GM12878 (cell line): ENCODE measurements around the gene TMEM175. TPM values are rescaled to one million over a fixed set of nuclear protein-coding genes. Genes with fewer than 3 reads are reported as not detected.

Experiments used
- ATAC-seq: fragments of 200-7000 bp; cut with Tn5 transposase; 3 replicates; pipeline ENCODE4 v1.9.1; 2020; ENCODE audit warnings: mild to moderate bottlenecking, moderate library complexity
- BruUV-seq: library from RNA; stranded (reverse); fragments of 400-500 nt; replicated peaks from 2 replicates; lab custom pipeline; 2021; lab: Mats Ljungman, UMichigan
- CTCF ChIA-PET: fragments of 300-600 bp; sonication (Branson Sonifier 250); formaldehyde crosslinking; extraction: SDS; loops from one replicate; lab custom pipeline; 2021; ENCODE audit warnings: inconsistent platforms; lab: Yijun Ruan, JAX
- POLR2A ChIA-PET: fragments of 350-600 bp; formaldehyde crosslinking; extraction: SDS; loops from one replicate; lab custom pipeline; 2021; ENCODE audit warnings: inconsistent platforms; lab: Charles Lee
- RAD21 ChIA-PET: fragments of 300-600 bp; sonication (Branson Sonifier 250); formaldehyde crosslinking; loops from one replicate; lab custom pipeline; 2023; ENCODE audit warnings: antibody characterized with exemption; ENCODE audit not compliant: unreplicated experiment; lab: Charles Lee
- SMC1A ChIA-PET: fragments of 300-600 bp; sonication (Branson Sonifier 250); formaldehyde crosslinking; loops from one replicate; lab custom pipeline; 2023; ENCODE audit not compliant: unreplicated experiment, uncharacterized antibody; lab: Charles Lee
- DNase-seq: peaks from one replicate; pipeline ENCODE4 v3.0.0-alpha.2; 2011; ENCODE audit warnings: low read depth, low spot score
- FAIRE-seq: peaks from 3 replicates; lab custom pipeline; 2011; peaks lifted over from hg19 to GRCh38; lab: Jason Lieb, UNC
- H2AFZ ChIP-seq: 2 replicates; pipeline ENCODE4 v1.6.0; 2011; ENCODE audit warnings: low read depth, low read length, control low read depth; ENCODE audit not compliant: control insufficient read depth
- H3K27ac ChIP-seq: 2 replicates; pipeline ENCODE4 v1.5.1; 2011; ENCODE audit warnings: control low read depth; ENCODE audit not compliant: control insufficient read depth, insufficient read depth
- H3K27me3 ChIP-seq, 2 experiments: replicated peaks in 1 of 2; 2 replicates each; pipeline versions ENCODE4 v1.6.0 to v1.6.1; 2011; ENCODE audit warnings: low read length in 1 of 2; ENCODE audit not compliant: control insufficient read depth in 2 of 2, insufficient read depth in 2 of 2
- H3K36me3 ChIP-seq, 2 experiments: 2 replicates each; pipeline ENCODE4 v1.5.1; 2011; ENCODE audit warnings: low read length in 1 of 2; ENCODE audit not compliant: control insufficient read depth in 2 of 2, insufficient read depth in 2 of 2
- H3K4me1 ChIP-seq: 2 replicates; pipeline ENCODE4 v1.6.1; 2011; ENCODE audit warnings: mild to moderate bottlenecking, low read length, moderate library complexity, mixed read lengths; ENCODE audit not compliant: control insufficient read depth, insufficient read depth
- H3K4me2 ChIP-seq: 2 replicates; pipeline ENCODE4 v1.6.0; 2011; ENCODE audit warnings: control low read depth; ENCODE audit not compliant: control insufficient read depth, insufficient read depth
- H3K4me3 ChIP-seq: fragments of 200-600 bp; sonication (generic); 2 replicates; pipeline ENCODE4 v1.5.1; 2016
- H3K79me2 ChIP-seq: 2 replicates; pipeline ENCODE4 v1.6.0; 2011; ENCODE audit warnings: low read length; ENCODE audit not compliant: control insufficient read depth, insufficient read depth
- H3K9ac ChIP-seq: 2 replicates; pipeline ENCODE4 v1.8.0; 2011; ENCODE audit warnings: low read length, control low read depth, mixed read lengths; ENCODE audit not compliant: control insufficient read depth, insufficient read depth
- H3K9me3 ChIP-seq: replicated peaks from 3 replicates; pipeline ENCODE4 v1.5.1; 2011; ENCODE audit warnings: mild to moderate bottlenecking, low read length; ENCODE audit not compliant: control insufficient read depth, insufficient read depth
- H4K20me1 ChIP-seq: 2 replicates; pipeline ENCODE4 v1.6.0; 2011; ENCODE audit not compliant: control insufficient read depth, insufficient read depth
- BRCA1 ChIP-seq: IDR thresholded peaks from 2 replicates; pipeline ENCODE4 v1.6.1; 2011; ENCODE audit warnings: low read depth, low read length, improper control_type of control experiment
- CHD2 ChIP-seq: IDR thresholded peaks from 2 replicates; pipeline ENCODE4 v1.6.1; 2011; ENCODE audit warnings: low read depth, low read length, improper control_type of control experiment, borderline replicate concordance
- CTCF ChIP-seq, 3 experiments: IDR thresholded peaks in 2 of 3; conservative IDR thresholded peaks in 1 of 3; 2 replicates each; pipeline ENCODE4 v1.5.1; 2011; ENCODE audit warnings: low read depth in 3 of 3, low read length in 3 of 3, mild to moderate bottlenecking in 3 of 3, control low read depth in 2 of 3, moderate library complexity in 2 of 3, inconsistent platforms in 1 of 3, mixed read lengths in 1 of 3; ENCODE audit not compliant: control insufficient read depth in 2 of 3, insufficient read depth in 1 of 3; ENCODE audit errors: extremely low read depth in 1 of 3
- DPF2 ChIP-seq: fragments of 450-650 bp; IDR thresholded peaks from 2 replicates; pipeline ENCODE4 v1.6.1; 2017; ENCODE audit warnings: mild to moderate bottlenecking
- E2F4 ChIP-seq: IDR thresholded peaks from 2 replicates; pipeline ENCODE4 v1.6.1; 2012; ENCODE audit warnings: low read depth, low read length, improper control_type of control experiment
- IRF3 ChIP-seq: fragments of 450-650 bp; IDR thresholded peaks from 2 replicates; pipeline ENCODE4 v1.6.1; 2014; ENCODE audit warnings: mild to moderate bottlenecking
- JUND ChIP-seq: IDR thresholded peaks from 2 replicates; pipeline ENCODE4 v1.6.1; 2012; ENCODE audit warnings: low read depth, mild to moderate bottlenecking, low read length, improper control_type of control experiment, moderate library complexity
- LARP7 ChIP-seq: fragments of 450-650 bp; IDR thresholded peaks from 2 replicates; pipeline ENCODE4 v1.6.1; 2017; ENCODE audit warnings: mild to moderate bottlenecking
- MEF2A ChIP-seq: IDR thresholded peaks from 2 replicates; pipeline ENCODE4 v1.6.1; 2011; ENCODE audit warnings: low read depth, mild to moderate bottlenecking, low read length, moderate library complexity; ENCODE audit not compliant: insufficient read depth
- MEF2B ChIP-seq: fragments of 450-650 bp; IDR thresholded peaks from 2 replicates; pipeline ENCODE4 v1.6.1; 2018; ENCODE audit warnings: mild to moderate bottlenecking, moderate library complexity; ENCODE audit not compliant: partially characterized antibody, poor library complexity, severe bottlenecking
- MTA3 ChIP-seq: IDR thresholded peaks from 2 replicates; pipeline ENCODE4 v1.6.1; 2012; ENCODE audit warnings: low read length, inconsistent platforms, borderline replicate concordance
- NFXL1 ChIP-seq: fragments of 450-650 bp; IDR thresholded peaks from 2 replicates; pipeline ENCODE4 v1.6.1; 2017; ENCODE audit warnings: antibody characterized with exemption, mild to moderate bottlenecking, borderline replicate concordance
- NKRF ChIP-seq: fragments of 450-650 bp; conservative IDR thresholded peaks from 2 replicates; pipeline ENCODE4 v1.6.1; 2017; ENCODE audit warnings: mild to moderate bottlenecking, moderate library complexity
- PBX3 ChIP-seq: IDR thresholded peaks from 2 replicates; pipeline ENCODE4 v1.6.1; 2011; ENCODE audit warnings: mild to moderate bottlenecking, low read depth, low read length, moderate library complexity; ENCODE audit not compliant: insufficient replicate concordance
- SMARCA5 ChIP-seq: fragments of 450-650 bp; IDR thresholded peaks from 2 replicates; pipeline ENCODE4 v1.6.1; 2017; ENCODE audit warnings: mild to moderate bottlenecking
- SP1 ChIP-seq: IDR thresholded peaks from one replicate; pipeline ENCODE4 v1.6.1; 2011; ENCODE audit warnings: low read depth, low read length
- ZNF622 ChIP-seq: fragments of 450-650 bp; IDR thresholded peaks from 2 replicates; pipeline ENCODE4 v1.6.1; 2017; ENCODE audit warnings: mild to moderate bottlenecking, inconsistent platforms
- WGBS: methylation state at CpG from one replicate; pipeline ENCODE4 v1.1.6; 2016; ENCODE audit warnings: low lambda C conversion rate; ENCODE audit not compliant: insufficient replicate concordance, insufficient coverage; ENCODE audit errors: missing lambda C conversion rate; 5-methylcytosine and 5-hydroxymethylcytosine counted together
- in situ Hi-C: fragments of 300-500 bp; cut with MboI; formaldehyde crosslinking; loops from 9 replicates; pipeline ENCODE4 v1.14.3; 2018; ENCODE audit warnings: mixed read lengths
- intact Hi-C: fragments of 100-400 bp; cut with micrococcal nuclease; formaldehyde crosslinking; loops from one replicate; pipeline ENCODE4 v1.14.2; 2022; ENCODE audit not compliant: unreplicated experiment
- polyA plus RNA-seq, 11 experiments: library from polyadenylated mRNA; depleted of rRNA in 4 of 11; unstranded in 6 of 11; stranded (reverse) in 5 of 11; fragments of >200 nt; fragmentation: Nextera tagmentation in 4 of 11; fragmentation: Illumina TruSeq in 1 of 11; extraction: Ambion mirVana in 4 of 11; extraction: Trizol in 1 of 11; gene quantifications; 1 replicate in 1 of 11; 2 replicates in 10 of 11; pipeline versions ENCODE4 v1.2.1 to v1.2.3, GENCODE V29; 2011 to 2016; ENCODE audit warnings: inconsistent platforms in 2 of 11, missing spikeins in 2 of 11, low read depth in 1 of 11
- total RNA-seq, 4 experiments: library from RNA; depleted of rRNA in 3 of 4; stranded (reverse); fragments of >200 nt in 3 of 4; fragmentation: Illumina TruSeq in 1 of 4; extraction: Trizol in 1 of 4; gene quantifications; 2 replicates each; pipeline versions ENCODE4 v1.2.1 to v1.2.3, GENCODE V29; 2013 to 2021

TMEM175 gene
- total and polyA plus RNA-seq, 10 of the 15 experiments (the other 5 are each of a cell fraction or from before 2014, with no cell fraction given) = 0.11 to 39.5 (median 22.3) TPM

- WGBS = 94% methylated on average over 12 of the region's 12 CpGs
- Histone ChIP-seq H3K4me2 (no peak overlapping the region), H3K9me3 (no peaks in the 10 kb centered on the region), H4K20me1 (no peaks in the 10 kb centered on the region), H3K4me1 (no peaks in the 10 kb centered on the region), H3K79me2 (no peaks in the 10 kb centered on the region), H3K4me3 (no peak overlapping the region), H3K9ac (no peak overlapping the region), H3K27ac (no peak overlapping the region), H3K27me3 (no peaks in the 10 kb centered on the region), H2AFZ (no peak overlapping the region), H3K36me3 (peaks cover 3 to 41% of the 10 kb centered on the region in 2 experiments; a peak in 3 of 4 replicates)
- ChIA-PET RAD21 (interaction anchor here (0.6 kb wide), 1 partner anchor 23 kb away, joined by 5 read pairs; no protein-coding TSS in a partner anchor), CTCF (no interaction called here), SMC1A (no interaction called here), POLR2A (no interaction called here)
- no peak for TF ChIP-seq SMARCA5
- no peak for TF ChIP-seq MEF2B
- no peak for TF ChIP-seq ZNF622
- no peak for TF ChIP-seq NKRF
- no peak for TF ChIP-seq LARP7
- no peak for TF ChIP-seq DPF2
- TF ChIP-seq SP1 = no peak
- no peak for TF ChIP-seq CHD2
- TF ChIP-seq MEF2A = no peak
- no peak for TF ChIP-seq MTA3
- no peak for TF ChIP-seq BRCA1
- TF ChIP-seq JUND = no peak
- no peak for TF ChIP-seq PBX3
- TF ChIP-seq CTCF (IDR thresholded peaks at IDR 0.05 in 2 of 3, conservative IDR thresholded peaks at IDR 0.05 in 1 of 3; ENCODE audit: control insufficient read depth in 2 of 3, extremely low read depth in 1 of 3, insufficient read depth in 1 of 3, low read depth in 3 of 3, low read length in 3 of 3) = no peak
- TF ChIP-seq E2F4 = no peak
- no peak for TF ChIP-seq NFXL1
- no peak for TF ChIP-seq IRF3
- no peak for ATAC-seq
- in situ Hi-C loops = no loop called here
- intact Hi-C loops = loop anchor here (10.0 kb wide), 1 partner anchor 85 kb away; the partner anchor contains the start of gene IDUA
- no peak for DNase-seq
- no TSS peak for BruUV-seq
- no peak for FAIRE-seq
Measured at GRCh38 chr4:899556-899906, 32.7 kb upstream of the TMEM175 start.
